Esophagus muscularis mucosa (tissue), 4 donors: ENCODE data around the gene TMEM156. TPM values are rescaled to one million over a fixed set of nuclear protein-coding genes. Genes with fewer than 3 reads are reported as not detected.
"Not testable (repeated sequence)": the region's sequence is repeated elsewhere in the genome, so short reads cannot be mapped to it uniquely, and the experiment has no call there.

Experiments used
- DNase-seq: peaks from one replicate; pipeline ENCODE4 v3.0.0-alpha.2; 2017; ENCODE audit errors: extremely low spot score
- H3K27ac ChIP-seq, 4 donors: fragments of 200-600 bp; sonication (generic); replicated peaks in 1 of 4; 1 replicate in 3 of 4; 2 replicates in 1 of 4; pipeline ENCODE4 v1.5.1; 2016 to 2019; ENCODE audit warnings: mild to moderate bottlenecking in 1 of 4
- H3K27me3 ChIP-seq, 4 donors: fragments of 200-600 bp; sonication (generic); one replicate each; pipeline versions ENCODE4 v1.5.1 to v1.6.0; 2016 to 2019
- H3K36me3 ChIP-seq, 4 donors: fragments of 200-600 bp; sonication (generic); one replicate each; pipeline ENCODE4 v1.5.1; 2016 to 2019
- H3K4me1 ChIP-seq, 4 donors: fragments of 200-600 bp; sonication (generic); one replicate each; pipeline ENCODE4 v1.5.1; 2016 to 2019
- H3K4me3 ChIP-seq, 4 donors: fragments of 200-600 bp; sonication (generic); 1 replicate in 2 of 4; 2 replicates in 2 of 4; pipeline ENCODE4 v1.5.1; 2016 to 2019; ENCODE audit warnings: mild to moderate bottlenecking in 4 of 4, moderate library complexity in 1 of 4
- H3K9me3 ChIP-seq, 4 donors: fragments of 200-600 bp; sonication (generic); 1 replicate in 3 of 4; 2 replicates in 1 of 4; pipeline ENCODE4 v1.5.1; 2016 to 2019
- EP300 ChIP-seq: sonication (generic); formaldehyde crosslinking; IDR thresholded peaks from one replicate; pipeline ENCODE4 v1.6.1; 2017; ENCODE audit warnings: antibody characterized with exemption
- POLR2A ChIP-seq: fragments of 450-650 bp; IDR thresholded peaks from one replicate; pipeline ENCODE4 v1.6.1; 2017; ENCODE audit warnings: antibody characterized with exemption, moderate library complexity, mild to moderate bottlenecking, low read depth
- POLR2AphosphoS5 ChIP-seq, 2 donors: sonication (generic); formaldehyde crosslinking; IDR thresholded peaks; one replicate each; pipeline ENCODE4 v1.6.1; 2017; ENCODE audit warnings: antibody characterized with exemption in 2 of 2
- WGBS: methylation state at CpG from one replicate; pipeline ENCODE4 v1.1.5; 2018; 5-methylcytosine and 5-hydroxymethylcytosine counted together
- intact Hi-C: fragments of 100-400 bp; cut with DNase I; formaldehyde crosslinking; loops from one replicate; pipeline ENCODE4 v1.15.1; 2023
- total RNA-seq, 4 donors: library from RNA; depleted of rRNA; stranded (reverse); fragments of >200 nt; gene quantifications; one replicate each; pipeline versions ENCODE4 v1.1.0 to v1.2.1, GENCODE V29; 2016
- TF ChIP-seq, protein P1 (sequence below), 3 experiments: fragments of 200-600 bp in 2 of 3; fragments of 450-650 bp in 1 of 3; sonication (generic) in 2 of 3; IDR thresholded peaks; one replicate each; pipeline ENCODE4 v1.5.1; 2017 to 2019; ENCODE audit warnings: antibody characterized with exemption in 3 of 3, mild to moderate bottlenecking in 2 of 3, moderate library complexity in 1 of 3

TMEM156 gene
- total RNA-seq, 4 donors from 2014 or later = 0.50 TPM; not detected in 3

DNA sequence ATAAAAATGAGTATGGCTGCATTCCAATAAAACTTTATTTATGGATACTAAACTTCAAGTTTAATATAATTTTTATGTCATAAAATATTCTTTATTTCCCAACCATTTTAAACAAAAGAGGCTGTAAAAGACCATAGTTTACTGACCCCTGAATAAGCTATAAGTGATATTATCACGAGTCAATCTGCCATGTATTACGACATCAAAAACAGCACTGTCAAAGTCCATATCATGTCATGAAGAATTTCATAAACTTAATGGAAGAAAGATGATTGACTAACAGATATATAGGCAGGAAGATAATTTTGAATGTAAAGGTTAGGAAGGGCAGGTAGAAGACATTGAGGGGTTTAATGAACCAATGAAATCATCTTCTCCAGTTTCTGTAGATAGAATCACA lies 18.2 kb downstream of the TMEM156 start:
- intact Hi-C loops = no loop called here
- 99% methylated on average over 2 of the region's 2 CpGs for WGBS
- H3K36me3 ChIP-seq = no peaks in the 10 kb centered on the region
- no peaks in the 10 kb centered on the region for H3K9me3 ChIP-seq
- no peak for DNase-seq
- no peak overlapping the region for H3K4me3 ChIP-seq
- TF ChIP-seq POLR2A (no peak), EP300 (no peak), POLR2AphosphoS5 (IDR thresholded peaks at IDR 0.05) (no peak)
- TF ChIP-seq, protein P1, sequence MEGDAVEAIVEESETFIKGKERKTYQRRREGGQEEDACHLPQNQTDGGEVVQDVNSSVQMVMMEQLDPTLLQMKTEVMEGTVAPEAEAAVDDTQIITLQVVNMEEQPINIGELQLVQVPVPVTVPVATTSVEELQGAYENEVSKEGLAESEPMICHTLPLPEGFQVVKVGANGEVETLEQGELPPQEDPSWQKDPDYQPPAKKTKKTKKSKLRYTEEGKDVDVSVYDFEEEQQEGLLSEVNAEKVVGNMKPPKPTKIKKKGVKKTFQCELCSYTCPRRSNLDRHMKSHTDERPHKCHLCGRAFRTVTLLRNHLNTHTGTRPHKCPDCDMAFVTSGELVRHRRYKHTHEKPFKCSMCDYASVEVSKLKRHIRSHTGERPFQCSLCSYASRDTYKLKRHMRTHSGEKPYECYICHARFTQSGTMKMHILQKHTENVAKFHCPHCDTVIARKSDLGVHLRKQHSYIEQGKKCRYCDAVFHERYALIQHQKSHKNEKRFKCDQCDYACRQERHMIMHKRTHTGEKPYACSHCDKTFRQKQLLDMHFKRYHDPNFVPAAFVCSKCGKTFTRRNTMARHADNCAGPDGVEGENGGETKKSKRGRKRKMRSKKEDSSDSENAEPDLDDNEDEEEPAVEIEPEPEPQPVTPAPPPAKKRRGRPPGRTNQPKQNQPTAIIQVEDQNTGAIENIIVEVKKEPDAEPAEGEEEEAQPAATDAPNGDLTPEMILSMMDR (IDR thresholded peaks at IDR 0.05) = no peak
- no peaks in the 10 kb centered on the region for H3K4me1 ChIP-seq
- H3K27me3 ChIP-seq = no peaks in the 10 kb centered on the region
- no peak overlapping the region for H3K27ac ChIP-seq

DNA sequence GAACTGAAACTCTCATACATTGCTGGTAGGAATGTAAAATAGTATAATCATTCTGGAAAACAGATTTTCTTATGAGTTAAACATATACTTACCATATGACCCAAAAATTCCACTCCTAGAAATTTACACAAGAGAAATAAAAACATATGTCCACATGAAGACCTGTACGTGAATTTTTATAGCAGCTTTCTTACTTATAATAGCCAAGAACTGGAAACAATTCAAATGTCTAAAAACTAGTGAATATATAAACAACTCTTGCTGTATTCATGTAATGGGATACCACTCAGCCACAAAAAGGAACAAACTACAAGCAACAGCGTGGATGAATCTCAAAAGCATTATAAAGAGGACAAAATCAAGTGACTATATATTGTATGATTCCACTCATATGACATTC lies 27.5 kb downstream of the TMEM156 start:
- no peak overlapping the region for H3K4me3 ChIP-seq
- no peak overlapping the region for H3K27ac ChIP-seq
- H3K9me3 ChIP-seq = peaks cover 0 to 2% (median 0%) of the 10 kb centered on the region in 4 donors
- TF ChIP-seq POLR2A = no peak
- TF ChIP-seq POLR2AphosphoS5 (IDR thresholded peaks at IDR 0.05) = no peak
- TF ChIP-seq EP300 = no peak
- TF ChIP-seq, protein P1 (IDR thresholded peaks at IDR 0.05) = no peak
- no peak for DNase-seq
- intact Hi-C loops = no loop called here
- no peaks in the 10 kb centered on the region for H3K36me3 ChIP-seq
- WGBS = 44% methylated on average over 2 of the region's 2 CpGs
- H3K4me1 ChIP-seq = peaks cover 0 to 10% (median 2%) of the 10 kb centered on the region in 4 donors
- no peaks in the 10 kb centered on the region for H3K27me3 ChIP-seq

GRCh38 chr4:39002058-39002457 lies 30.2 kb downstream of the TMEM156 start:
- H3K27me3 ChIP-seq, DNase-seq, H3K9me3 ChIP-seq, intact Hi-C loops, H3K27ac ChIP-seq, H3K36me3 ChIP-seq, H3K4me3 ChIP-seq, H3K4me1 ChIP-seq: not testable (repeated sequence)
- WGBS = 100% methylated on average over 2 of the region's 4 CpGs

GRCh38 chr4:38995660-38996005 lies 36.6 kb downstream of the TMEM156 start:
- Histone ChIP-seq H3K27ac (no peak overlapping the region), H3K9me3 (peaks cover 0 to 8% (median 0%) of the 10 kb centered on the region in 4 donors), H3K36me3 (no peaks in the 10 kb centered on the region), H3K4me3 (no peak overlapping the region), H3K27me3 (no peaks in the 10 kb centered on the region), H3K4me1 (no peaks in the 10 kb centered on the region)
- 94% methylated on average over 2 of the region's 2 CpGs for WGBS
- TF ChIP-seq, protein P1 (IDR thresholded peaks at IDR 0.05) = no peak
- TF ChIP-seq POLR2AphosphoS5 (IDR thresholded peaks at IDR 0.05) (no peak), POLR2A (no peak), EP300 (no peak)
- no peak for DNase-seq
- intact Hi-C loops = no loop called here

- intact Hi-C loops = no loop called here
- no peak overlapping the region for H3K4me3 ChIP-seq
- no peaks in the 10 kb centered on the region for H3K4me1 ChIP-seq
- no peak for DNase-seq
- TF ChIP-seq EP300 = no peak
- TF ChIP-seq, protein P1 (IDR thresholded peaks at IDR 0.05) = no peak
- no peak for TF ChIP-seq POLR2AphosphoS5 (IDR thresholded peaks at IDR 0.05)
- TF ChIP-seq POLR2A = no peak
- 96% methylated on average over 4 of the region's 4 CpGs for WGBS
- H3K9me3 ChIP-seq = no peaks in the 10 kb centered on the region
- H3K27me3 ChIP-seq = no peaks in the 10 kb centered on the region
- H3K36me3 ChIP-seq = no peaks in the 10 kb centered on the region
- no peak overlapping the region for H3K27ac ChIP-seq
Observed at GRCh38 chr4:38994135-38994534, 38.1 kb downstream of the TMEM156 start.
